HCT116 (cell line): ENCODE results near the gene AOPEP. TPM values are rescaled to one million over a fixed set of nuclear protein-coding genes. Genes with fewer than 3 reads are reported as not detected.

ENCODE experiments used
- ATAC-seq: fragments of 200-7000 bp; cut with Tn5 transposase; 2 replicates; pipeline ENCODE4 v1.9.1; 2020; ENCODE audit warnings: mild to moderate bottlenecking, moderate library complexity
- BruUV-seq: library from RNA; stranded (reverse); fragments of 400-500 nt; replicated peaks from 2 replicates; lab custom pipeline; 2021; lab: Mats Ljungman, UMichigan
- CTCF ChIA-PET: fragments of 300-600 bp; sonication (Branson Sonifier 250); formaldehyde crosslinking; loops from one replicate; lab custom pipeline; 2021; ENCODE audit warnings: antibody characterized with exemption; lab: Charles Lee
- POLR2A ChIA-PET: fragments of 300-600, 350-600 bp; sonication (Branson Sonifier 250); formaldehyde crosslinking; loops from one replicate; lab custom pipeline; 2021; ENCODE audit warnings: antibody characterized with exemption; lab: Charles Lee
- RAD21 ChIA-PET, 2 experiments: fragments of 300-600 bp; sonication (Branson Sonifier 250); formaldehyde crosslinking; loops; one replicate each; lab custom pipeline; 2023; ENCODE audit warnings: low total read pairs in 2 of 2; ENCODE audit not compliant: uncharacterized antibody in 2 of 2, unreplicated experiment in 2 of 2, low non-redundant PET in 1 of 2; lab: Charles Lee
- DNase-seq: peaks from one replicate; pipeline ENCODE4 v3.0.0-alpha.2; 2010; ENCODE audit warnings: low read depth, low spot score
- H2AFZ ChIP-seq: fragments of 200-600 bp; shearing (Covaris generic), sonication (generic); 2 replicates; pipeline ENCODE4 v1.6.1; 2017; ENCODE audit warnings: low read depth, mixed run types, mixed read lengths, antibody characterized with exemption, low read length; ENCODE audit not compliant: poor library complexity, severe bottlenecking
- H3K27ac ChIP-seq: 2 replicates; pipeline ENCODE4 v1.5.1; 2012; ENCODE audit warnings: low read depth, low read length
- H3K27me3 ChIP-seq: fragments of 200-600 bp; sonication (generic); 2 replicates; pipeline ENCODE4 v1.6.1; 2016; ENCODE audit warnings: mixed run types, low read length, mixed read lengths; ENCODE audit not compliant: insufficient read depth
- H3K36me3 ChIP-seq, 2 experiments: fragments of 200-500 bp in 1 of 2; fragments of 200-600 bp in 1 of 2; sonication (Bioruptor generic) in 1 of 2; sonication (generic) in 1 of 2; 2 replicates each; pipeline versions ENCODE4 v1.5.1 to v1.6.1; 2014 to 2016; ENCODE audit warnings: low read length in 2 of 2, inconsistent platforms in 1 of 2, mixed read lengths in 1 of 2, mixed run types in 1 of 2; ENCODE audit not compliant: insufficient read depth in 2 of 2, control insufficient read depth in 1 of 2
- H3K4me1 ChIP-seq, 2 experiments: fragments of 200-600 bp in 1 of 2; sonication (generic) in 1 of 2; 2 replicates each; pipeline versions ENCODE4 v1.5.1 to v1.6.1; 2012 to 2017; ENCODE audit warnings: low read length in 2 of 2, inconsistent platforms in 1 of 2, mild to moderate bottlenecking in 1 of 2, mixed read lengths in 1 of 2, mixed run types in 1 of 2, moderate library complexity in 1 of 2; ENCODE audit not compliant: insufficient read depth in 2 of 2, control insufficient read depth in 1 of 2
- H3K4me2 ChIP-seq: fragments of 200-600 bp; sonication (generic); 2 replicates; pipeline ENCODE4 v1.6.1; 2017; ENCODE audit warnings: mixed run types, low read length, mixed read lengths
- H3K4me3 ChIP-seq, 2 experiments: fragments of 200-600 bp in 1 of 2; sonication (generic) in 1 of 2; replicated peaks in 1 of 2; 2 replicates each; pipeline ENCODE4 v1.5.1; 2011 to 2016; ENCODE audit warnings: low read length in 2 of 2, control low read depth in 1 of 2, low read depth in 1 of 2, mild to moderate bottlenecking in 1 of 2, mixed read lengths in 1 of 2, mixed run types in 1 of 2
- H3K79me2 ChIP-seq: fragments of 200-600 bp; sonication (generic); 2 replicates; pipeline ENCODE4 v1.6.1; 2017; ENCODE audit warnings: mild to moderate bottlenecking, mixed run types, low read length, moderate library complexity, mixed read lengths; ENCODE audit not compliant: insufficient read depth
- H3K9ac ChIP-seq: fragments of 200-600 bp; sonication (generic); 2 replicates; pipeline ENCODE4 v1.6.1; 2016; ENCODE audit warnings: low read length, mixed read lengths
- H3K9me2 ChIP-seq: fragments of 200-600 bp; sonication (generic), shearing (Covaris generic); 2 replicates; pipeline ENCODE4 v1.6.1; 2017; ENCODE audit warnings: mixed run types, mild to moderate bottlenecking, moderate library complexity; ENCODE audit not compliant: insufficient read depth
- H3K9me3 ChIP-seq, 2 experiments: fragments of 200-500 bp in 1 of 2; fragments of 200-600 bp in 1 of 2; sonication (Bioruptor generic) in 1 of 2; sonication (generic) in 1 of 2; 2 replicates each; pipeline ENCODE4 v1.6.1; 2014 to 2017; ENCODE audit warnings: low read length in 2 of 2, mixed read lengths in 2 of 2, inconsistent platforms in 1 of 2, low read depth in 1 of 2, mild to moderate bottlenecking in 1 of 2, mixed run types in 1 of 2, moderate library complexity in 1 of 2; ENCODE audit not compliant: control insufficient read depth in 1 of 2, insufficient read depth in 1 of 2
- H4K20me1 ChIP-seq: fragments of 200-600 bp; sonication (generic), shearing (Covaris generic); 2 replicates; pipeline ENCODE4 v1.6.1; 2017; ENCODE audit warnings: mixed run types, mild to moderate bottlenecking, moderate library complexity; ENCODE audit not compliant: insufficient read depth
- CBX3 ChIP-seq: IDR thresholded peaks from 2 replicates; pipeline ENCODE4 v1.6.1; 2012; ENCODE audit warnings: low read depth
- CEBPB ChIP-seq: IDR thresholded peaks from 2 replicates; pipeline ENCODE4 v1.6.1; 2012; ENCODE audit warnings: low read depth
- EGR1 ChIP-seq: IDR thresholded peaks from 2 replicates; pipeline ENCODE4 v1.6.1; 2012; ENCODE audit warnings: low read depth
- ELF1 ChIP-seq: IDR thresholded peaks from 2 replicates; pipeline ENCODE4 v1.6.1; 2012; ENCODE audit warnings: low read depth, borderline replicate concordance
- EZH2 ChIP-seq: fragments of 200-600 bp; sonication (generic); IDR thresholded peaks from 2 replicates; pipeline ENCODE4 v1.6.1; 2017; ENCODE audit warnings: antibody characterized with exemption, mixed run types
- FOSL1 ChIP-seq: IDR thresholded peaks from 2 replicates; pipeline ENCODE4 v1.6.1; 2012; ENCODE audit warnings: low read depth
- JUND ChIP-seq: IDR thresholded peaks from 2 replicates; pipeline ENCODE4 v1.6.1; 2012
- SIN3A ChIP-seq: IDR thresholded peaks from 2 replicates; pipeline ENCODE4 v1.6.1; 2012; ENCODE audit warnings: low read depth
- SP1 ChIP-seq: IDR thresholded peaks from 2 replicates; pipeline ENCODE4 v1.6.1; 2012; ENCODE audit warnings: low read depth
- TCF7L2 ChIP-seq: IDR thresholded peaks from 2 replicates; pipeline ENCODE4 v1.7.0; 2011; ENCODE audit warnings: borderline replicate concordance, inconsistent platforms; ENCODE audit not compliant: insufficient read depth, insufficient read length; ENCODE audit errors: extremely low read depth
- ZFX ChIP-seq: fragments of 450-650 bp; IDR thresholded peaks from 2 replicates; pipeline ENCODE4 v1.6.1; 2017
- ZNF274 ChIP-seq: fragments of 200-500 bp; sonication (Bioruptor generic); IDR thresholded peaks from 2 replicates; pipeline ENCODE4 v1.6.1; 2014; ENCODE audit warnings: mild to moderate bottlenecking, low read depth, low read length, inconsistent platforms
- intact Hi-C: fragments of 100-400 bp; cut with micrococcal nuclease; formaldehyde crosslinking; loops from 2 replicates; pipeline ENCODE4 v1.10.0; 2022
- total RNA-seq: library from RNA; stranded (reverse); gene quantifications from one replicate; pipeline ENCODE4 v1.2.1, GENCODE V29; 2021; ENCODE audit not compliant: unreplicated experiment
- TF ChIP-seq, protein P1 (sequence below), 3 experiments: fragments of 200-600 bp in 1 of 3; sonication (generic) in 1 of 3; IDR thresholded peaks in 2 of 3; conservative IDR thresholded peaks in 1 of 3; 2 replicates each; pipeline ENCODE4 v1.5.1; 2012 to 2017; ENCODE audit warnings: low read depth in 2 of 3, low read length in 2 of 3, antibody characterized with exemption in 1 of 3, borderline replicate concordance in 1 of 3, control low read depth in 1 of 3, mild to moderate bottlenecking in 1 of 3, mixed read lengths in 1 of 3, mixed run types in 1 of 3, moderate library complexity in 1 of 3; ENCODE audit not compliant: insufficient read depth in 1 of 3
- TF ChIP-seq, protein P2 (sequence below): IDR thresholded peaks from 2 replicates; pipeline ENCODE4 v1.6.1; 2012
- TF ChIP-seq, protein P3 (sequence below): IDR thresholded peaks from 2 replicates; pipeline ENCODE4 v1.6.1; 2012

Gene AOPEP
- total RNA-seq, 1 experiment from 2014 or later = 15.1 TPM

DNA sequence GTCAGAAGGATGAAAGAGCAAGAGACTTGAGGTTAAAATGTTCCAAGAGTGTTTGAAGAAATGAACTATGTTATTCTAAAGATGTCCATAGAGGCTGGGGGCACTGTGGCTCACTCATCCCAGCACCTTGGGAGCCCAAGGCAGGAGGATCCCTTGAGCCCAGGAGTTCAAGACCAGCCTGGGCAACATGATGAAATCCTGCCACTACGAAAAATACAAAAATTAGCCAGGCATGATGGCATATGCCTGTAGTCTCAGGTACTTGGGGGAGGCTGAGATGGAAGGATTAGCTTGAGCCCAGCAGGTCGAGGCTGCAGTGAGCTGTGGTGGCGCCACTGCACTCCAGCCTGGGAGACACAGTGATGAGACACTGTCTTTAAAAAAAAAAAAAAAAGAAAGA lies 2.7 kb downstream of the AOPEP start:
- Histone ChIP-seq H3K27me3 (no peaks in the 10 kb centered on the region), H3K4me3 (no peak overlapping the region), H4K20me1 (no peaks in the 10 kb centered on the region), H3K36me3 (no peaks in the 10 kb centered on the region), H2AFZ (no peak overlapping the region), H3K9me2 (no peaks in the 10 kb centered on the region), H3K9ac (no peak overlapping the region), H3K4me1 (peaks cover 0 to 17% of the 10 kb centered on the region in 2 experiments; a peak in 2 of 4 replicates), H3K4me2 (no peak overlapping the region), H3K79me2 (peaks cover 38% of the 10 kb centered on the region), H3K27ac (no peak overlapping the region), H3K9me3 (no peaks in the 10 kb centered on the region)
- no TSS peak for BruUV-seq
- intact Hi-C loops = no loop called here
- ChIA-PET CTCF (interaction anchor here (1.1 kb wide), 1 partner anchor 399 kb away, joined by 4 read pairs; no protein-coding TSS in a partner anchor), POLR2A (no interaction called here), RAD21 (no interaction called here)
- no peak for ATAC-seq
- DNase-seq = no peak
- TF ChIP-seq, protein P1, sequence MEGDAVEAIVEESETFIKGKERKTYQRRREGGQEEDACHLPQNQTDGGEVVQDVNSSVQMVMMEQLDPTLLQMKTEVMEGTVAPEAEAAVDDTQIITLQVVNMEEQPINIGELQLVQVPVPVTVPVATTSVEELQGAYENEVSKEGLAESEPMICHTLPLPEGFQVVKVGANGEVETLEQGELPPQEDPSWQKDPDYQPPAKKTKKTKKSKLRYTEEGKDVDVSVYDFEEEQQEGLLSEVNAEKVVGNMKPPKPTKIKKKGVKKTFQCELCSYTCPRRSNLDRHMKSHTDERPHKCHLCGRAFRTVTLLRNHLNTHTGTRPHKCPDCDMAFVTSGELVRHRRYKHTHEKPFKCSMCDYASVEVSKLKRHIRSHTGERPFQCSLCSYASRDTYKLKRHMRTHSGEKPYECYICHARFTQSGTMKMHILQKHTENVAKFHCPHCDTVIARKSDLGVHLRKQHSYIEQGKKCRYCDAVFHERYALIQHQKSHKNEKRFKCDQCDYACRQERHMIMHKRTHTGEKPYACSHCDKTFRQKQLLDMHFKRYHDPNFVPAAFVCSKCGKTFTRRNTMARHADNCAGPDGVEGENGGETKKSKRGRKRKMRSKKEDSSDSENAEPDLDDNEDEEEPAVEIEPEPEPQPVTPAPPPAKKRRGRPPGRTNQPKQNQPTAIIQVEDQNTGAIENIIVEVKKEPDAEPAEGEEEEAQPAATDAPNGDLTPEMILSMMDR (IDR thresholded peaks at IDR 0.05 in 2 of 3, conservative IDR thresholded peaks at IDR 0.05 in 1 of 3; ENCODE audit: borderline replicate concordance in 1 of 3, insufficient read depth in 1 of 3, low read depth in 2 of 3, low read length in 2 of 3) = peak in 2 of 3 experiments; percentile 17 to 43; a peak in 3 of 6 replicates
- no peak for TF ChIP-seq SP1

DNA sequence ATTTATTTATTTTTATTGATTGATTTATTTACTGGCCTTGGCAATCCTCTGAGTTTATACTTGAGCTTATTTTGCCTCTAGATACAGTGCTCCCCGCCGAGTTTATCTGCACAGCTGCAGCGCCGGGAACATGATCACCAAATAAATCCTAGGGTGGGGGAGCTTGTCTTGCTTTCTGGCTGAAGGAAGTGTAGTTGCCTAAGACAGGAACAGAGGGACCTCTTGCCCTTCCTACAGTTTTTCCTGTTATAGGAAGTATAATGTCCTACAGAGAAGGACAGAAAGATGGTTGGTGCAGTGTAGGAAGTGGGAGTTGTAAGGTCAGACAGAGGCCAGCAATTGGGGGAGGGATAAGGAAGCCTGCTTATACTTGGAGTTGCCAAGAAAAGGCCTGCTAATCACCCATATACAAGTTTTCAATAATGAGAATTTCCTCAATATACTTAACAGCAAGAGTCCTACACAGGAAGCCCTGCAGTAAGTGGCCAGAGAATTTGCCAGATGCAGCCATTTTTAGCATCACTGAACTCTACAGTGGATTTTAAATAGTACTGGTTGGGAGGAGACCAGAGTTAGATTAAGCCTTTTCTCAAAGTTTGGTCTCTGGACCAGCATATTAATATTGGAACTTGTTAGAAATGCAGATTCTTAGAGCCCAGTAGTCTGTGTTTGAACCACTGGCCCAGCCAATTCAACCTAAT lies 7.7 kb downstream of the AOPEP start:
- Histone ChIP-seq H3K4me2 (no peak overlapping the region), H3K27me3 (no peaks in the 10 kb centered on the region), H3K79me2 (peaks cover 37% of the 10 kb centered on the region), H4K20me1 (no peaks in the 10 kb centered on the region), H3K9ac (no peak overlapping the region), H2AFZ (no peak overlapping the region), H3K9me3 (no peaks in the 10 kb centered on the region), H3K27ac (no peak overlapping the region), H3K4me3 (no peak overlapping the region), H3K9me2 (no peaks in the 10 kb centered on the region), H3K36me3 (no peaks in the 10 kb centered on the region), H3K4me1 (no peaks in the 10 kb centered on the region)
- ChIA-PET POLR2A (no interaction called here), RAD21 (no interaction called here), CTCF (no interaction called here)
- BruUV-seq = no TSS peak
- DNase-seq (no peak), ATAC-seq (no peak)
- intact Hi-C loops = no loop called here
- TF ChIP-seq TCF7L2 (no peak), FOSL1 (no peak), ZFX (no peak), SIN3A (no peak), CBX3 (no peak), CEBPB (no peak), EGR1 (no peak), ZNF274 (no peak), EZH2 (no peak), JUND (no peak), ELF1 (no peak), SP1 (no peak)
- TF ChIP-seq, protein P1 (IDR thresholded peaks at IDR 0.05 in 2 of 3, conservative IDR thresholded peaks at IDR 0.05 in 1 of 3; ENCODE audit: borderline replicate concordance in 1 of 3, insufficient read depth in 1 of 3, low read depth in 2 of 3, low read length in 2 of 3) = no peak
- TF ChIP-seq, protein P2, sequence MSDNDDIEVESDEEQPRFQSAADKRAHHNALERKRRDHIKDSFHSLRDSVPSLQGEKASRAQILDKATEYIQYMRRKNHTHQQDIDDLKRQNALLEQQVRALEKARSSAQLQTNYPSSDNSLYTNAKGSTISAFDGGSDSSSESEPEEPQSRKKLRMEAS = no peak
- TF ChIP-seq, protein P3, sequence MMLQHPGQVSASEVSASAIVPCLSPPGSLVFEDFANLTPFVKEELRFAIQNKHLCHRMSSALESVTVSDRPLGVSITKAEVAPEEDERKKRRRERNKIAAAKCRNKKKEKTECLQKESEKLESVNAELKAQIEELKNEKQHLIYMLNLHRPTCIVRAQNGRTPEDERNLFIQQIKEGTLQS = no peak
